IMR-90 (cell line): ENCODE measurements around the gene CDK14.

Source experiments
- CEBPB ChIP-seq: IDR thresholded peaks from 2 replicates; pipeline ENCODE4 v1.6.1; 2012; ENCODE audit warnings: low read depth, low read length, improper control_type of control experiment
- CHD1 ChIP-seq: IDR thresholded peaks from 2 replicates; pipeline ENCODE4 v1.6.1; 2012; ENCODE audit warnings: low read depth, low read length, improper control_type of control experiment
- FOS ChIP-seq: fragments of 150-350 bp; IDR thresholded peaks from 2 replicates; pipeline ENCODE4 v1.6.1; 2016; ENCODE audit warnings: low read depth, low read length
- MAFK ChIP-seq: IDR thresholded peaks from 2 replicates; pipeline ENCODE4 v1.6.1; 2012; ENCODE audit warnings: low read depth, low read length, improper control_type of control experiment
- MAZ ChIP-seq: IDR thresholded peaks from 2 replicates; pipeline ENCODE4 v1.6.1; 2012; ENCODE audit warnings: low read depth, mild to moderate bottlenecking, low read length, improper control_type of control experiment, moderate library complexity, borderline replicate concordance
- MXI1 ChIP-seq: IDR thresholded peaks from 2 replicates; pipeline ENCODE4 v1.6.1; 2012; ENCODE audit warnings: low read depth, mild to moderate bottlenecking, low read length, moderate library complexity, borderline replicate concordance
- POLR2A ChIP-seq: IDR thresholded peaks from 2 replicates; pipeline ENCODE4 v1.6.1; 2012; ENCODE audit warnings: mild to moderate bottlenecking, low read depth, low read length
- RAD21 ChIP-seq: IDR thresholded peaks from 2 replicates; pipeline ENCODE4 v1.6.1; 2012; ENCODE audit warnings: low read length, improper control_type of control experiment
- RCOR1 ChIP-seq: IDR thresholded peaks from 2 replicates; pipeline ENCODE4 v1.6.1; 2012; ENCODE audit warnings: mild to moderate bottlenecking, low read length, improper control_type of control experiment; ENCODE audit not compliant: insufficient replicate concordance
- RFX5 ChIP-seq: IDR thresholded peaks from 2 replicates; pipeline ENCODE4 v1.8.0; 2012; ENCODE audit warnings: low read depth, mild to moderate bottlenecking, low read length, moderate library complexity
- SMC3 ChIP-seq: fragments of 150-350 bp; IDR thresholded peaks from 2 replicates; pipeline ENCODE4 v1.6.1; 2016; ENCODE audit warnings: low read depth, mild to moderate bottlenecking, antibody characterized with exemption, low read length, moderate library complexity
- USF2 ChIP-seq: fragments of 150-350 bp; IDR thresholded peaks from 2 replicates; pipeline ENCODE4 v1.6.1; 2017; ENCODE audit warnings: mild to moderate bottlenecking, antibody characterized with exemption, low read length, low read depth
- TF ChIP-seq, protein P1 (sequence below): conservative IDR thresholded peaks from 2 replicates; pipeline ENCODE4 v1.5.1; 2012; ENCODE audit warnings: mild to moderate bottlenecking, low read depth, low read length, improper control_type of control experiment

DNA sequence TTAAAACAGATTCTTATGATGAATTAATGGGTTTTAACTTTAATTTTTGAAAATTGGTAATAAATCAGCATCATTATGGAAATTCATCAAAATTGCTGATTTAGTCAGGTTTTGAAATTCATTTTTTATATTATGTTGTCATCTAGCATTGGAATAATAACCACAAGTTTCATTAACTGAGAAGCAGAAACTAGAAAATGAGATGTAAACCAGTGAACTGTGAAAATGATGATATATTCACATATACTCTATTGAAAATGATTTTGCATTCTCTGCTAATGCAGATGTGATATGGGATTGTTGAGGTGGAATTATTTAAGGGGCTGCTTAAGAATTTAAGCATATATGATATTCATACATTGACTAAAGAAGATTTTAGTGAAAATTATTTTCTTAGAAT is 352.0 kb downstream of the CDK14 start:
- TF ChIP-seq USF2 (no peak), RAD21 (no peak), CEBPB (no peak), SMC3 (no peak), MAZ (no peak), POLR2A (no peak), RFX5 (no peak), CHD1 (no peak), RCOR1 (no peak), MXI1 (no peak), FOS (no peak), MAFK (no peak)
- TF ChIP-seq, protein P1, sequence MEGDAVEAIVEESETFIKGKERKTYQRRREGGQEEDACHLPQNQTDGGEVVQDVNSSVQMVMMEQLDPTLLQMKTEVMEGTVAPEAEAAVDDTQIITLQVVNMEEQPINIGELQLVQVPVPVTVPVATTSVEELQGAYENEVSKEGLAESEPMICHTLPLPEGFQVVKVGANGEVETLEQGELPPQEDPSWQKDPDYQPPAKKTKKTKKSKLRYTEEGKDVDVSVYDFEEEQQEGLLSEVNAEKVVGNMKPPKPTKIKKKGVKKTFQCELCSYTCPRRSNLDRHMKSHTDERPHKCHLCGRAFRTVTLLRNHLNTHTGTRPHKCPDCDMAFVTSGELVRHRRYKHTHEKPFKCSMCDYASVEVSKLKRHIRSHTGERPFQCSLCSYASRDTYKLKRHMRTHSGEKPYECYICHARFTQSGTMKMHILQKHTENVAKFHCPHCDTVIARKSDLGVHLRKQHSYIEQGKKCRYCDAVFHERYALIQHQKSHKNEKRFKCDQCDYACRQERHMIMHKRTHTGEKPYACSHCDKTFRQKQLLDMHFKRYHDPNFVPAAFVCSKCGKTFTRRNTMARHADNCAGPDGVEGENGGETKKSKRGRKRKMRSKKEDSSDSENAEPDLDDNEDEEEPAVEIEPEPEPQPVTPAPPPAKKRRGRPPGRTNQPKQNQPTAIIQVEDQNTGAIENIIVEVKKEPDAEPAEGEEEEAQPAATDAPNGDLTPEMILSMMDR = no peak
